Stimulated activated CD4-positive, alpha-beta T cell treated with anti-CD3 and anti-CD28 coated beads, TNF-alpha, amount 100 ng/mL, for 24 hours (primary cell): ENCODE measurements around the gene ALK.

ENCODE experiments used
- DNase-seq, 3 experiments: peaks; one replicate each; pipeline ENCODE4 v3.0.0-alpha.2; 2020; ENCODE audit warnings: low read depth in 3 of 3

The ALK gene

DNA sequence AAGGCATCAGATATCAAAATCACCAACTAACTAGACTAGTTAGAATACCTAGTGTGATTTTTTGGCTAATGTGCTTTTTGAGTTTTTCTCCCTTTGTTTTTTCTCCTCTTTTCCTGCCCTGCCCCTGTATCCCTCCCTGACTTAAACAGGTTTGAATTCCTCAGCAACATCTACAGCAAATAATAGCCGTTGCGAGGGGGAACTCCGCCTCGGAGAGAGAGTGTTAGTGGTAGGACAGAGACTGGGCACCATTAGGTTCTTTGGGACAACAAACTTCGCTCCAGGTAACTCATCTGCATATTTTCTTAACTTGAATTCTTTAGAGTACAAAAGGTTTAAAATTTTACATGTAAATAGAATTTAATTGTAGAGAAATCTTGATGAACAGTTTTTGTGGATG, 761.2 kb downstream of the ALK start:
- DNase-seq: no peak

DNA sequence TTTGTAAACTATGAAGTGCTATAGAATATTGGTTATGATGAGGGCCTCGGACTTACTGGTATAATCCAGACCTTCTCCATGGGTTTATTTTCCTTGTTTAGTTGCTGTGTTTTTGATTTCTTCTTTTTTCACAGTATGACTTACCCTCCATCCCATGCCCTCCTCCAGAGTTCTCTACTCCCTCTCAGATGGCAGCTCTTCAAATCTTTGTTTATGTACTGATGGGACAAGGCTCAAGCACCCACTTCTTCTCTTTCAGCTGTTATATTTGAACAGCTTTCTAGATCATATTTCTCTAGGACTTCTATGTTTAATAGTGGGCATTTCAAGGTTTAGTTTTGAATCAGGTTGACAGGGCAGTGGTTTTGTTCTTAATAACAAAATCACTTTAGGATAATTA, 762.3 kb downstream of the ALK start:
- no peak for DNase-seq

GRCh38 chr2:29157131-29157530, 764.3 kb downstream of the ALK start:
- DNase-seq: no peak

DNA sequence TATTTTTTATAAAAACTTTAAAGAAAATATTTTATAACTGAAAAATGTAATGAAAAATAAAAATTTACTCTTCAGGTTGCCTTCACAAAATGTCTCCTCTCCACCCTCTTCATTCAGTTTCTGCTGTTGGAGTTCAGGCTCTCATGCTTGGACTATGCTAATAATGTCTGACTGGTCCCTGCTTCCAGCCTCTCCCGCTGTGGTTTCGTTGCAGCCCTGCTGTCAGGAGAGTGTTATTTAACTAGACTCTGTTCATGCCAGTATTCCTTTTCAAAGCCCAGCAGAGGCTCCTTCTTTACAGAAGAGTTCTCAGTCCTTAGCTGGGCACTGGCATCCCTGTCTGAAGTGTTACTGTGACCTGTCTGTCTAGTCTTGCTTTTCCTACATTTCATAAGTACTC, 765.8 kb downstream of the ALK start:
- DNase-seq: no peak

GRCh38 chr2:29154610-29155009, 766.8 kb downstream of the ALK start:
- DNase-seq: no peak

GRCh38 chr2:29147963-29148362, 773.4 kb downstream of the ALK start:
- no peak for DNase-seq

DNA sequence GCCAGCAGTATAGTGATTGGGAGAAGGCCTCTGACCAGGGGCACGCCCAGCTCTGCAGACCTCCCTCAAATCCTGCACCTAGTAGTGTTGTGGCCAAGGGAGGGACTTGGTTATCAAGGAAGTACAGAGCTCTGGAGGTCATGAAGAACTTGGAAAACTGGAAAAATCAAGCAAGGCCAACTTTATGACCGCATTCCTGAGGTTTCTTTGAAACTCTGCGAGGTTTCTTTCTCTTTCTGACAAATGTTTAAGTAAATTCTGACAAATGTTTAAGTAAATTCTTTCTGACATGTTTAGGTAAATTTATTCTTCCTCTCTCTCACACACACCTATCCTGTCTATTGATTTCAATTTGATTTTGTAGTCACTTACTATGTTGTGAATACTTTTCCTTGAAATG, 775.2 kb downstream of the ALK start:
- DNase-seq: no peak

GRCh38 chr2:29143657-29144056, 777.7 kb downstream of the ALK start:
- DNase-seq: no peak
